T-cell (primary cell): Measurements from ENCODE around the gene TOMM20L. TPM values are rescaled to one million over a fixed set of nuclear protein-coding genes. Genes with fewer than 3 reads are reported as not detected.
A peak's percentile ranks its signal among the peaks of the same experiment; 100 is the strongest.

Source experiments
- ATAC-seq, 4 experiments: fragments of 200-7000 bp in 3 of 4; fragments of 150-1000 bp in 1 of 4; cut with Tn5 transposase; replicated peaks in 1 of 4; 1 replicate in 3 of 4; 2 replicates in 1 of 4; pipeline ENCODE4 v1.10.0; 2021; ENCODE audit warnings: moderate library complexity in 3 of 4, mild to moderate bottlenecking in 2 of 4, moderate number of reproducible peaks in 1 of 4
- CTCF ChIA-PET, 2 donors: fragments of 300-600 bp; sonication (Branson Sonifier 250); formaldehyde crosslinking; loops; one replicate each; lab custom pipeline; 2022; ENCODE audit warnings: antibody characterized with exemption in 2 of 2; lab: Charles Lee
- POLR2A ChIA-PET, 2 donors: fragments of 300-600 bp; sonication (Branson Sonifier 250); formaldehyde crosslinking; loops; one replicate each; lab custom pipeline; 2022; ENCODE audit warnings: antibody characterized with exemption in 2 of 2; lab: Charles Lee
- DNase-seq, 35 experiments: peaks; one replicate each; pipeline versions ENCODE4 v3.0.0 to v3.0.0-alpha.2; 2013 to 2023
- H3K27ac ChIP-seq: one replicate; pipeline ENCODE4 v1.5.1; 2013; ENCODE audit warnings: low read length
- H3K27me3 ChIP-seq, 2 experiments: replicated peaks in 1 of 2; 1 replicate in 1 of 2; 2 replicates in 1 of 2; pipeline versions ENCODE4 v1.6.1 to v1.7.0; 2013; ENCODE audit warnings: low read length in 1 of 2, mixed read lengths in 1 of 2; ENCODE audit not compliant: control insufficient read depth in 2 of 2, insufficient read depth in 2 of 2; ENCODE audit errors: extremely low read depth in 1 of 2
- H3K36me3 ChIP-seq, 2 donors: 1 replicate in 1 of 2; 2 replicates in 1 of 2; pipeline versions ENCODE4 v1.6.1 to v1.7.0; 2013; ENCODE audit warnings: low read length in 1 of 2; ENCODE audit not compliant: control insufficient read depth in 2 of 2, insufficient read depth in 1 of 2; ENCODE audit errors: extremely low read depth in 1 of 2
- H3K4me1 ChIP-seq, 2 experiments: 1 replicate in 1 of 2; 2 replicates in 1 of 2; pipeline versions ENCODE4 v1.6.1 to v1.7.0; 2013; ENCODE audit warnings: low read length in 2 of 2, mixed read lengths in 1 of 2; ENCODE audit not compliant: insufficient read depth in 2 of 2, control insufficient read depth in 1 of 2; ENCODE audit errors: extremely low read depth in 1 of 2
- H3K4me3 ChIP-seq, 2 donors: 1 replicate in 1 of 2; 2 replicates in 1 of 2; pipeline versions ENCODE4 v1.5.1 to v1.7.0; 2013; ENCODE audit warnings: mild to moderate bottlenecking in 2 of 2, low read length in 1 of 2, moderate library complexity in 1 of 2; ENCODE audit not compliant: control insufficient read depth in 1 of 2; ENCODE audit errors: extremely low read depth in 1 of 2
- H3K9me3 ChIP-seq: 2 replicates; pipeline ENCODE4 v1.7.0; 2013
- H3K27ac Mint-ChIP-seq, 2 donors: one replicate each; pipeline ENCODE4 v1.8.0; 2020 to 2021; ENCODE audit warnings: mild to moderate bottlenecking in 2 of 2, mixed read lengths in 2 of 2
- H3K27me3 Mint-ChIP-seq, 2 donors: one replicate each; pipeline ENCODE4 v1.8.0; 2021 to 2022; ENCODE audit warnings: mixed read lengths in 2 of 2
- H3K36me3 Mint-ChIP-seq: one replicate; pipeline ENCODE4 v1.8.0; 2021; ENCODE audit warnings: mixed read lengths
- H3K4me1 Mint-ChIP-seq, 3 donors: one replicate each; pipeline ENCODE4 v1.8.0; 2020 to 2022; ENCODE audit warnings: mixed read lengths in 3 of 3, mild to moderate bottlenecking in 1 of 3
- H3K4me3 Mint-ChIP-seq, 3 donors: one replicate each; pipeline ENCODE4 v1.8.0; 2020 to 2022; ENCODE audit warnings: mild to moderate bottlenecking in 3 of 3, mixed read lengths in 3 of 3, moderate library complexity in 3 of 3
- H3K9me3 Mint-ChIP-seq, 3 donors: one replicate each; pipeline ENCODE4 v1.8.0; 2020 to 2022; ENCODE audit warnings: mixed read lengths in 3 of 3
- WGBS: methylation state at CpG from one replicate; pipeline ENCODE4 v1.1.5; 2013; ENCODE audit warnings: missing lambda C conversion rate; ENCODE audit not compliant: insufficient coverage; 5-methylcytosine and 5-hydroxymethylcytosine counted together
- total RNA-seq, 35 experiments: library from RNA in 6 of 35; stranded (reverse) in 6 of 35; fragments of 120-200 nt in 1 of 35; gene quantifications; one replicate each; pipeline versions ENCODE4 v1.2.1 to v1.2.4 and lab custom pipeline; 2013 to 2026

The TOMM20L gene
- total RNA-seq, 5 donors from 2014 or later (not counting 1 experiment from before 2014, with no cell fraction given): 0.73 TPM; not detected in 4

GRCh38 chr14:58428118-58428683 lies 32.5 kb downstream of the TOMM20L start:
- H3K9me3 Mint-ChIP-seq: no peaks in the 10 kb centered on the region
- peak overlapping the region; percentile 80 to 95 (median 93) for H3K4me3 Mint-ChIP-seq
- Histone ChIP-seq H3K27me3 (no peaks in the 10 kb centered on the region), H3K27ac (peak overlapping the region; percentile 94), H3K36me3 (peaks cover 0 to 18% of the 10 kb centered on the region in 2 donors), H3K4me3 (peak overlapping the region; percentile 81 to 97), H3K4me1 (peaks cover 12 to 14% of the 10 kb centered on the region in 2 experiments), H3K9me3 (no peaks in the 10 kb centered on the region)
- CTCF ChIA-PET: interaction anchor here in 1 of 2 donors (1.1 to 2.1 kb wide), 3 partner anchors 32 to 320 kb away, joined by 3 to 10 read pairs (median 7); partner anchors contain the start of genes ARID4A and TOMM20L
- H3K27ac Mint-ChIP-seq: peak overlapping the region; percentile 97 to 99
- POLR2A ChIA-PET: interaction anchor here (0.5 to 1.6 kb wide), 8 partner anchors 17 to 1820 kb away, joined by 3 to 12 read pairs (median 6); partner anchors contain the start of genes ARID4A (in 1 of the 2), PPM1A (in 1 of the 2), PSMA3 (in 1 of the 2) and TOMM20L (in 1 of the 2)
- DNase-seq (peak in 4 of 35 experiments; percentile 2 to 47 (median 4)), ATAC-seq (no peak)
- peaks cover 47 to 54% (median 50%) of the 10 kb centered on the region in 3 donors for H3K4me1 Mint-ChIP-seq
- WGBS: 0% methylated on average over 3 of the region's 10 CpGs
- peaks cover 11% of the 10 kb centered on the region for H3K36me3 Mint-ChIP-seq
- H3K27me3 Mint-ChIP-seq: no peaks in the 10 kb centered on the region

- Mint-ChIP-seq H3K4me1 (peaks cover 43 to 48% (median 47%) of the 10 kb centered on the region in 3 donors), H3K27ac (no peak overlapping the region), H3K27me3 (no peaks in the 10 kb centered on the region), H3K36me3 (peaks cover 26% of the 10 kb centered on the region), H3K4me3 (peak overlapping the region in 1 of 3 donors; percentile 2), H3K9me3 (no peaks in the 10 kb centered on the region)
- ATAC-seq: no peak
- Histone ChIP-seq H3K4me3 (no peak overlapping the region), H3K27ac (no peak overlapping the region), H3K4me1 (peaks cover 12 to 14% of the 10 kb centered on the region in 2 experiments), H3K9me3 (no peaks in the 10 kb centered on the region), H3K27me3 (no peaks in the 10 kb centered on the region), H3K36me3 (peaks cover 0 to 31% of the 10 kb centered on the region in 2 donors)
- ChIA-PET CTCF (interaction anchor here in 1 of 2 donors (0.6 kb wide), 1 partner anchor 162 kb away, joined by 3 read pairs; no protein-coding TSS in a partner anchor), POLR2A (interaction anchor here (0.6 to 1.0 kb wide), 3 partner anchors 43 to 226 kb away, joined by 5 to 7 read pairs (median 6); no protein-coding TSS in a partner anchor)
- no CpG with 5 or more reads among the region's 1 CpG for WGBS
- no peak for DNase-seq
Observed at GRCh38 chr14:58430156-58430555, 34.4 kb downstream of the TOMM20L start.

GRCh38 chr14:58439476-58439875 lies 43.7 kb downstream of the TOMM20L start:
- WGBS: no CpG with 5 or more reads among the region's 5 CpGs
- H3K27ac Mint-ChIP-seq: no peak overlapping the region
- ChIA-PET CTCF (no interaction called here), POLR2A (no interaction called here)
- H3K4me1 ChIP-seq: no peaks in the 10 kb centered on the region
- no peak overlapping the region for H3K4me3 Mint-ChIP-seq
- peaks cover 0 to 10% (median 5%) of the 10 kb centered on the region in 3 donors for H3K4me1 Mint-ChIP-seq
- no peaks in the 10 kb centered on the region for H3K9me3 Mint-ChIP-seq
- no peaks in the 10 kb centered on the region for H3K27me3 Mint-ChIP-seq
- H3K36me3 ChIP-seq: peaks cover 0 to 65% of the 10 kb centered on the region in 2 donors
- no peak overlapping the region for H3K27ac ChIP-seq
- H3K4me3 ChIP-seq: no peak overlapping the region
- H3K9me3 ChIP-seq: no peaks in the 10 kb centered on the region
- ATAC-seq (no peak), DNase-seq (no peak)
- no peaks in the 10 kb centered on the region for H3K27me3 ChIP-seq
- peaks cover 56% of the 10 kb centered on the region for H3K36me3 Mint-ChIP-seq

- DNase-seq (no peak), ATAC-seq (no peak)
- no peaks in the 10 kb centered on the region for H3K9me3 ChIP-seq
- Mint-ChIP-seq H3K27me3 (no peaks in the 10 kb centered on the region), H3K36me3 (peaks cover 31% of the 10 kb centered on the region), H3K4me3 (no peak overlapping the region), H3K27ac (no peak overlapping the region), H3K4me1 (no peaks in the 10 kb centered on the region), H3K9me3 (no peaks in the 10 kb centered on the region)
- WGBS: no CpG with 5 or more reads among the region's 5 CpGs
- H3K27me3 ChIP-seq: no peaks in the 10 kb centered on the region
- H3K4me1 ChIP-seq: no peaks in the 10 kb centered on the region
- CTCF ChIA-PET: interaction anchor here in 1 of 2 donors (0.5 to 0.9 kb wide), 3 partner anchors 1320 to 1925 kb away, joined by 3 to 5 read pairs (median 4); no protein-coding TSS in a partner anchor
- H3K36me3 ChIP-seq: peaks cover 0 to 52% of the 10 kb centered on the region in 2 donors
- POLR2A ChIA-PET: no interaction called here
- H3K27ac ChIP-seq: no peak overlapping the region
- H3K4me3 ChIP-seq: no peak overlapping the region
Observed at GRCh38 chr14:58444627-58445026, 48.9 kb downstream of the TOMM20L start.

GRCh38 chr14:58455593-58456265 lies 60.0 kb downstream of the TOMM20L start:
- Mint-ChIP-seq H3K4me1 (peaks cover 2 to 5% (median 3%) of the 10 kb centered on the region in 3 donors), H3K4me3 (no peak overlapping the region), H3K36me3 (peaks cover 57% of the 10 kb centered on the region), H3K9me3 (peaks cover 0 to 3% (median 0%) of the 10 kb centered on the region in 3 donors), H3K27me3 (no peaks in the 10 kb centered on the region), H3K27ac (no peak overlapping the region)
- H3K4me1 ChIP-seq: no peaks in the 10 kb centered on the region
- H3K4me3 ChIP-seq: no peak overlapping the region
- H3K9me3 ChIP-seq: no peaks in the 10 kb centered on the region
- DNase-seq: no peak
- peaks cover 5 to 54% of the 10 kb centered on the region in 2 donors for H3K36me3 ChIP-seq
- POLR2A ChIA-PET: interaction anchor here in 1 of 2 donors (0.7 kb wide), 1 partner anchor 260 kb away, joined by 3 read pairs; no protein-coding TSS in a partner anchor
- H3K27me3 ChIP-seq: no peaks in the 10 kb centered on the region
- CTCF ChIA-PET: interaction anchor here in 1 of 2 donors (0.6 kb wide), 2 partner anchors 35 to 74 kb away, joined by 3 read pairs; no protein-coding TSS in a partner anchor
- WGBS: 86% methylated on average over 1 of the region's 9 CpGs
- no peak for ATAC-seq
- no peak overlapping the region for H3K27ac ChIP-seq
